ENCODE results near the gene CASD1. TPM values are rescaled to one million over a fixed set of nuclear protein-coding genes. Genes with fewer than 3 reads are reported as not detected.

The CASD1 gene
- polyA plus RNA-seq, 2 of the 4 experiments (the other 2 are of a cell fraction) = 16.3 to 35.4 TPM

GRCh38 chr7:94507462-94507861, 2.1 kb upstream of the CASD1 start:
- ChIA-PET POLR2A (no interaction called here), CTCF (no interaction called here)
- ATAC-seq (no peak), DNase-seq (ENCODE audit: low read depth in 1 of 2, low spot score in 1 of 2) (no peak), FAIRE-seq (no peak)
- 90% methylated on average over 1 of the region's 1 CpG for WGBS (ENCODE audit: missing lambda C conversion rate)
- Histone ChIP-seq H3K27ac (no peak overlapping the region), H3K4me2 (no peak overlapping the region), H3K9me3 (no peaks in the 10 kb centered on the region), H3K4me1 (peaks cover 32% of the 10 kb centered on the region), H3K4me3 (no peak overlapping the region)
- TF ChIP-seq HOXB5 (CRISPR knock-in tag; IDR thresholded peaks at IDR 0.05) (no peak), ESRRA (IDR thresholded peaks at IDR 0.05; ENCODE audit: borderline replicate concordance, low read length) (no peak), CEBPB (IDR thresholded peaks at IDR 0.05) (no peak), PBX3 (IDR thresholded peaks at IDR 0.05) (no peak), ELK1 (IDR thresholded peaks at IDR 0.05; ENCODE audit: low read depth, low read length) (no peak), JUN (IDR thresholded peaks at IDR 0.05) (no peak)

- POLR2A ChIA-PET = no interaction called here
- H3K27ac ChIP-seq = no peak overlapping the region
- no peak for FAIRE-seq
Observed at GRCh38 chr7:94507962-94508361, 1.6 kb upstream of the CASD1 start.

GRCh38 chr7:94509887-94510581, 425 bp downstream of the CASD1 start:
- DNase-seq (ENCODE audit: low read depth in 1 of 2, low spot score in 1 of 2) (peak; percentile 74 to 84), FAIRE-seq (no peak), ATAC-seq (peak; percentile 88)
- H3K4me3 ChIP-seq = peak overlapping the region; percentile 72
- ChIA-PET CTCF (interaction anchor here (1.7 kb wide), 1 partner anchor 146 kb away, joined by 4 read pairs; the partner anchor contains the start of gene SGCE), POLR2A (no interaction called here)
- 2% methylated on average over 10 of the region's 75 CpGs for WGBS (ENCODE audit: missing lambda C conversion rate)
- H3K4me1 ChIP-seq = peaks cover 50% of the 10 kb centered on the region
- H3K9me3 ChIP-seq = no peaks in the 10 kb centered on the region
- peak overlapping the region; percentile 99 for H3K27ac ChIP-seq
- TF ChIP-seq SMC3 (IDR thresholded peaks at IDR 0.05) (peak; percentile 36; the same call in 1 of the 3 replicates), RAD21 (conservative IDR thresholded peaks at IDR 0.05 in 1 of 2, IDR thresholded peaks at IDR 0.05 in 1 of 2) (peak; percentile 4 to 37; a peak in 2 of 5 replicates), EHF (CRISPR knock-in tag; IDR thresholded peaks at IDR 0.05) (0 out of 2 replicates have a peak, but pooled peaks have one; percentile 9), PHF8 (IDR thresholded peaks at IDR 0.05; ENCODE audit: borderline replicate concordance, low read depth) (peak; percentile 80), MAX (IDR thresholded peaks at IDR 0.05) (peak; percentile 61), E2F6 (IDR thresholded peaks at IDR 0.05; ENCODE audit: borderline replicate concordance, low read depth) (0 out of 2 replicates have a peak, but pooled peaks have one; percentile 19), CTCF (IDR thresholded peaks at IDR 0.05) (peak; percentile 46), JUN (IDR thresholded peaks at IDR 0.05) (peak; percentile 41 to 91; a peak in 4 of 5 replicates), BCL3 (IDR thresholded peaks at IDR 0.05) (peak; percentile 65; the same call in 2 of the 3 replicates), HMGXB4 (CRISPR knock-in tag; IDR thresholded peaks at IDR 0.05; ENCODE audit: borderline replicate concordance) (peak; percentile 45; the same call in 1 of the 2 replicates), JUNB (IDR thresholded peaks at IDR 0.05) (no peak), CHD2 (IDR thresholded peaks at IDR 0.05; ENCODE audit: low read length, partially characterized antibody) (no peak), HOXB13 (CRISPR knock-in tag; IDR thresholded peaks at IDR 0.05; ENCODE audit: low read depth) (no peak), MYC (IDR thresholded peaks at IDR 0.05; ENCODE audit: borderline replicate concordance, low read length) (0 out of 2 replicates have a peak, but pooled peaks have one; percentile 49), POLR2A (IDR thresholded peaks at IDR 0.05; ENCODE audit: low read length) (peak; percentile 71)
- H3K4me2 ChIP-seq = peak overlapping the region; percentile 80

More at GRCh38 chr7:94507962-94508361, 1.6 kb upstream of the CASD1 start:
- H3K4me2 ChIP-seq = peak overlapping the region; percentile 80; the same call in 2 of the 3 replicates
- CTCF ChIA-PET = no interaction called here
- H3K4me1 ChIP-seq = peaks cover 36% of the 10 kb centered on the region
- H3K4me3 ChIP-seq = no peak overlapping the region
- H3K9me3 ChIP-seq = no peaks in the 10 kb centered on the region
- DNase-seq (ENCODE audit: low read depth in 1 of 2, low spot score in 1 of 2) (no peak), ATAC-seq (no peak)
- TF ChIP-seq HEYL (CRISPR knock-in tag; IDR thresholded peaks at IDR 0.05) (no peak), HDAC2 (IDR thresholded peaks at IDR 0.05) (no peak), ESRRA (IDR thresholded peaks at IDR 0.05; ENCODE audit: borderline replicate concordance, low read length) (no peak), JUNB (IDR thresholded peaks at IDR 0.05) (no peak), NFE2L2 (conservative IDR thresholded peaks at IDR 0.05; ENCODE audit: low read length) (no peak), RAD21 (conservative IDR thresholded peaks at IDR 0.05 in 1 of 2, IDR thresholded peaks at IDR 0.05 in 1 of 2) (no peak), PHF8 (IDR thresholded peaks at IDR 0.05; ENCODE audit: borderline replicate concordance, low read depth) (no peak)
